Fibroblast of the aortic adventitia (primary cell): Measurements from ENCODE around the gene NDUFAF8. TPM values are rescaled to one million over a fixed set of nuclear protein-coding genes. Genes with fewer than 3 reads are reported as not detected.

Experiments used
- DNase-seq: peaks from one replicate; pipeline ENCODE4 v3.0.0-alpha.2; 2010; ENCODE audit warnings: low read depth
- H3K4me3 ChIP-seq: 2 replicates; pipeline ENCODE4 v1.5.1; 2011; ENCODE audit warnings: low read depth, mild to moderate bottlenecking, control low read depth, low read length, moderate library complexity
- CTCF ChIP-seq: IDR thresholded peaks from 2 replicates; pipeline ENCODE4 v1.5.1; 2011; ENCODE audit warnings: mild to moderate bottlenecking, low read length, control low read depth, inconsistent platforms; ENCODE audit not compliant: insufficient read depth
- total RNA-seq: library from RNA; depleted of rRNA; stranded (reverse); fragments of >200 nt; gene quantifications from 2 replicates; pipeline ENCODE4 v1.2.3, GENCODE V29; 2012; ENCODE audit warnings: low replicate concordance

The NDUFAF8 gene
- total RNA-seq, 1 donor: 27.4 TPM

- no peak for DNase-seq
- no peak for TF ChIP-seq CTCF
Observed at GRCh38 chr17:81196505-81197408, 42.4 kb upstream of the NDUFAF8 start.

GRCh38 chr17:81197409-81197795 is 41.7 kb upstream of the NDUFAF8 start:
- no peak for TF ChIP-seq CTCF
- DNase-seq: no peak
- H3K4me3 ChIP-seq: no peak overlapping the region

More at GRCh38 chr17:81196505-81197408, 42.4 kb upstream of the NDUFAF8 start:
- no peak overlapping the region for H3K4me3 ChIP-seq

DNA sequence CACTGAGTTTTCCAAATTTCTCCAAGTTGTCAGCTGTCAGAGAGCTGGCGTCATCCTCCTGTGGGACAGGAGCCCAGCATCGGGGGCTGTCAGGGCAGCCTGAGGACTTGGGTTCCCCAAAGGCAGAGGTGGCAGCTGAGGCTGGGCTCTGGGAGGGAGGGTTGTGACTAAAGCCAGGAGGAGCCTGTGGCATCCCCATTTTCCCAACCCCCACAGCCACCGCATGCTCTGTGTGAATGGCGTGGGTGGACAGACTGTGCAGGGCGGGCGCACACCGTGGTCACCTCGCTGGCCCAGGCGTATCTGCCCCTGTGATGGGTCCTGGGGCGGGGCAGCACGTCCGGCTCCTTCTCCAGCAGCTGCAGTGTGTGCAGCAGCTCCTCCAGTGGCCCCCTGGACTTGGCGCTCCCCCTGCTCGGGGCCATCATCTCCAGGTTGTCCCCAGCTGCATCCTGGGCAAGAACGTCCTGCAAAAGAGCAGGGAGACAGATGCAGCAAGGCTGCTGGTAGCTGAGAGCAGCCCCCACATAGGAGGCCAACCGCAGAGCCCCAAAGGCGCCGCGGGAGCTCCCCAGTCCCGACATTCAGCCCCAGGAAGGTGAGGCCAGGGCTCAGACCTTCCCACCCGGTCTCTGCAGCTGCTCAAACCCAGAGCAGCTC is 41.2 kb upstream of the NDUFAF8 start:
- no peak for DNase-seq
- TF ChIP-seq CTCF: no peak
- no peak overlapping the region for H3K4me3 ChIP-seq

DNA sequence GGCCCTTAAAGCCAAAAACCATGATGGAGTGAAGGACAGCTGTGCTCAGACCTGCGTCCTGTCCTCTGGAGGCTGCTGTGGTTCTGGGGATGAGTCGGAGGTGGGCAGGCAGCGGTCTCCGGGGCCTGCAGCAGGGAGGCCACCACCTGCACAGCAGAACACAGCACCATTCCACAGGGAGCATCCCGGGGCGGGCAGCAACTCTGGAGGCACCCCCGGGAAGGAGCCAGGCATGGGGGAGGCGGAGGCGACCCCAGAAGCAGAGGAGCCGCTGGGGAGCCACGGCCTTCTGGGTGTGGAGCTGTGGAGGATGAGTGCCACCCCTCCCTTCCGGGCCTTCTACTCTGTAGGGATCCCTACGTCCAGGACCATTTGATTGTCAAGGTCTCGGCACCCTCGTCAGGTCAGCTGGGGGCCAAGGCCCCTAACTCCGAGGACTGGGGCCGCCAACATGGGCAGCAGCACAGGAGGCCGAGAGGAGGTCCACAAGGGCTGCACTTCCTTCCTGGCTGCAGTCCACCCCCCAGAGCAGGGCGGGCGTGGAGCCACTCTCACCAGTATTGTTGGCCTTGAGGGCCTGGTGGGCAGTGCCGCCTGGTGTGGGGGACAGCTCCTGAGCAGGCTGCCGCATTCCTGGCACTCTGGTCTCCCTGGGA is 40.2 kb upstream of the NDUFAF8 start:
- H3K4me3 ChIP-seq: no peak overlapping the region
- no peak for DNase-seq
- no peak for TF ChIP-seq CTCF

DNA sequence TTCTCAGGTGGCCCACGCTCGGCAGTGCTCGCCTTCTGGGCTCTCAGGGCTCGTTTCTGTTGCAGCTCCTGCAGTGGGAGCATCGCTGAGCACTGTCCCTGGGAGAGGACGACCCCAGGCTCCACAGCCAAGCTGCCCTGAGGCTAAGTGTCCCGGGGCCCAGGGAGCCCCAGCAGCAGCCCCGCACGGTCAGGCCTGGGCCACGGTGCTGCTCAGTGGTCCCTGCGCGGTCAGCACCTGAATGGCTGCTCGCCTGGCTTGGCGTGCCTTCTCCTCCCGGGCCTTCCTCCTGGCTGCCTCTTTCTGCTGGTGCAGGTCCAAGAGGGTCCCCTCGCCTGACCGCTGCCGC is 39.7 kb upstream of the NDUFAF8 start:
- no peak for DNase-seq
- no peak for TF ChIP-seq CTCF
- no peak overlapping the region for H3K4me3 ChIP-seq

- no peak for TF ChIP-seq CTCF
- no peak for DNase-seq
- no peak overlapping the region for H3K4me3 ChIP-seq
Observed at GRCh38 chr17:81200201-81200600, 38.9 kb upstream of the NDUFAF8 start.
